Mucosa of descending colon (tissue), 3 donors: ENCODE results near the gene ANXA5. TPM values are rescaled to one million over a fixed set of nuclear protein-coding genes. Genes with fewer than 3 reads are reported as not detected.

Experiments used
- ATAC-seq: fragments of 200-7000 bp; cut with Tn5 transposase; one replicate; pipeline ENCODE4 v1.9.1; 2020; ENCODE audit warnings: mild to moderate bottlenecking, moderate library complexity
- DNase-seq, 3 donors: peaks; one replicate each; pipeline ENCODE4 v3.0.0-alpha.2; 2020
- H3K36me3 ChIP-seq: fragments of 200-600 bp; one replicate; pipeline ENCODE4 v1.8.0; 2021; ENCODE audit warnings: low read depth, mild to moderate bottlenecking
- H3K4me1 ChIP-seq: fragments of 200-600 bp; one replicate; pipeline ENCODE4 v1.8.0; 2021; ENCODE audit warnings: low read depth, mild to moderate bottlenecking
- H3K4me3 ChIP-seq: fragments of 200-600 bp; one replicate; pipeline ENCODE4 v1.8.0; 2021; ENCODE audit warnings: mild to moderate bottlenecking
- H3K9me3 ChIP-seq: fragments of 200-600 bp; one replicate; pipeline ENCODE4 v1.8.0; 2021; ENCODE audit warnings: mild to moderate bottlenecking
- CTCF ChIP-seq: fragments of 200-600 bp; IDR thresholded peaks from one replicate; pipeline ENCODE4 v1.8.0; 2022; ENCODE audit warnings: antibody characterized with exemption, mild to moderate bottlenecking
- intact Hi-C, 2 donors: fragments of 100-400 bp; cut with DNase I in 1 of 2; cut with micrococcal nuclease in 1 of 2; formaldehyde crosslinking; loops; one replicate each; pipeline versions ENCODE4 v1.11.0 to v1.11.1; 2022; cut with DNase I, micrococcal nuclease
- total RNA-seq, 3 donors: library from RNA; stranded (reverse); fragmentation: NEBNext Ultra II Directional in 2 of 3; extraction: Animal tissue kit (Norgen Biotek cat#: 25700) in 2 of 3; gene quantifications; one replicate each; pipeline versions ENCODE4 v1.2.1 to v1.2.4, GENCODE V29; 2021 to 2023
- donor health status: DM: no; HTN: no; CAD: no; lungs with moderate emphysema.
- donor health status: DM: no; HTN: no; CAD: no.
- donor health status: DM: no; HTN: yes; CAD: no.

ANXA5 gene
- total RNA-seq, 3 donors from 2014 or later, result 47.3 to 157 (median 89.2) TPM

GRCh38 chr4:121698236-121698671 lies 1.5 kb upstream of the ANXA5 start:
- DNase-seq (no peak), ATAC-seq (no peak)
- no peak overlapping the region for H3K4me3 ChIP-seq
- intact Hi-C loops, result no loop called here
- H3K4me1 ChIP-seq, result peaks cover 5% of the 10 kb centered on the region
- no peaks in the 10 kb centered on the region for H3K36me3 ChIP-seq
- no peak for TF ChIP-seq CTCF
- H3K9me3 ChIP-seq, result no peaks in the 10 kb centered on the region

GRCh38 chr4:121697564-121697963 lies 784 bp upstream of the ANXA5 start:
- Histone ChIP-seq H3K36me3 (no peaks in the 10 kb centered on the region), H3K4me3 (no peak overlapping the region), H3K4me1 (peaks cover 5% of the 10 kb centered on the region), H3K9me3 (no peaks in the 10 kb centered on the region)
- DNase-seq, result peak in 1 of 3 donors; percentile 9
- intact Hi-C loops, result no loop called here
- no peak for ATAC-seq
- no peak for TF ChIP-seq CTCF

- DNase-seq (peak; percentile 76 to 84 (median 80)), ATAC-seq (peak; percentile 56)
- peak; percentile 17 for TF ChIP-seq CTCF
- Histone ChIP-seq H3K4me3 (peak overlapping the region; percentile 51), H3K4me1 (peaks cover 9% of the 10 kb centered on the region), H3K36me3 (no peaks in the 10 kb centered on the region), H3K9me3 (no peaks in the 10 kb centered on the region)
- intact Hi-C loops, result no loop called here
Measured at GRCh38 chr4:121696170-121696580, 605 bp downstream of the ANXA5 start.

GRCh38 chr4:121693886-121694285 lies 2.9 kb downstream of the ANXA5 start:
- no peak for TF ChIP-seq CTCF
- no peaks in the 10 kb centered on the region for H3K36me3 ChIP-seq
- no peak for DNase-seq
- peaks cover 9% of the 10 kb centered on the region for H3K4me1 ChIP-seq
- H3K4me3 ChIP-seq, result no peak overlapping the region
- intact Hi-C loops, result no loop called here
- ATAC-seq, result no peak
- no peaks in the 10 kb centered on the region for H3K9me3 ChIP-seq

- Histone ChIP-seq H3K9me3 (no peaks in the 10 kb centered on the region), H3K4me1 (peaks cover 9% of the 10 kb centered on the region), H3K4me3 (no peak overlapping the region), H3K36me3 (no peaks in the 10 kb centered on the region)
- intact Hi-C loops, result no loop called here
- no peak for DNase-seq
- ATAC-seq, result no peak
- no peak for TF ChIP-seq CTCF
Measured at GRCh38 chr4:121693450-121693849, 3.3 kb downstream of the ANXA5 start.

- TF ChIP-seq CTCF, result no peak
- H3K36me3 ChIP-seq, result no peaks in the 10 kb centered on the region
- DNase-seq (no peak), ATAC-seq (no peak)
- intact Hi-C loops, result no loop called here
- H3K4me3 ChIP-seq, result no peak overlapping the region
- H3K9me3 ChIP-seq, result no peaks in the 10 kb centered on the region
- peaks cover 9% of the 10 kb centered on the region for H3K4me1 ChIP-seq
Measured at GRCh38 chr4:121692261-121692660, 4.5 kb downstream of the ANXA5 start.
